ENCODE results near the gene HNMT.

The HNMT gene

DNA sequence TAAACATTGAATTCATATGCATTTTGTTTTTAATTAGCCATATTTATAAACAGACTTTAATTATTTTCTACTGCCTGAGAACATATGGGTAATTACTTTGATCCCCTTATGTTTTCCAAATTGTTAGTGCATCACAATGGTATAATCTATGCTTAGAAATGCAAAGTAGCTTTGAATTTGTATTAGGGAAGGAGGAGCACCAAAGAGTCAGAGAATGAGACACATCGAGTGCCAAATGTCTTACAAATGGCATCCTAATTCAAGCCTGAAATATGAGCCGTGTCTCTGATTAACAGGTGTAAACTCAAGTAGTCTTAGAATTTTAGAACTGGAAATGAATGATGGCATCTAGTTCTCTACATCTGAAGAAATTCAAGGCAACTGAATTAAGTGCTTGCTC, 8.7 kb upstream of the HNMT start:
- Histone ChIP-seq H3K9me3 (ENCODE audit: control insufficient read depth, insufficient read depth, low read depth, low read length) (no peaks in the 10 kb centered on the region), H3K36me3 (ENCODE audit: control insufficient read depth in 2 of 2, insufficient read depth in 1 of 2, low read length in 2 of 2) (no peaks in the 10 kb centered on the region), H3K4me1 (ENCODE audit: control insufficient read depth, insufficient read depth, low read length) (no peaks in the 10 kb centered on the region), H3K27ac (ENCODE audit: extremely low read depth, low read depth, low read length) (no peak overlapping the region), H3K4me3 (ENCODE audit: low read depth, low read length) (no peak overlapping the region)
- POLR2A ChIA-PET, result no interaction called here
- TF ChIP-seq, protein P1, sequence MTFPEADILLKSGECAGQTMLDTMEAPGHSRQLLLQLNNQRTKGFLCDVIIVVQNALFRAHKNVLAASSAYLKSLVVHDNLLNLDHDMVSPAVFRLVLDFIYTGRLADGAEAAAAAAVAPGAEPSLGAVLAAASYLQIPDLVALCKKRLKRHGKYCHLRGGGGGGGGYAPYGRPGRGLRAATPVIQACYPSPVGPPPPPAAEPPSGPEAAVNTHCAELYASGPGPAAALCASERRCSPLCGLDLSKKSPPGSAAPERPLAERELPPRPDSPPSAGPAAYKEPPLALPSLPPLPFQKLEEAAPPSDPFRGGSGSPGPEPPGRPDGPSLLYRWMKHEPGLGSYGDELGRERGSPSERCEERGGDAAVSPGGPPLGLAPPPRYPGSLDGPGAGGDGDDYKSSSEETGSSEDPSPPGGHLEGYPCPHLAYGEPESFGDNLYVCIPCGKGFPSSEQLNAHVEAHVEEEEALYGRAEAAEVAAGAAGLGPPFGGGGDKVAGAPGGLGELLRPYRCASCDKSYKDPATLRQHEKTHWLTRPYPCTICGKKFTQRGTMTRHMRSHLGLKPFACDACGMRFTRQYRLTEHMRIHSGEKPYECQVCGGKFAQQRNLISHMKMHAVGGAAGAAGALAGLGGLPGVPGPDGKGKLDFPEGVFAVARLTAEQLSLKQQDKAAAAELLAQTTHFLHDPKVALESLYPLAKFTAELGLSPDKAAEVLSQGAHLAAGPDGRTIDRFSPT (tag by site-specific recombination; IDR thresholded peaks at IDR 0.05), result no peak
- TF ChIP-seq GLI2 (tag by site-specific recombination; IDR thresholded peaks at IDR 0.05; ENCODE audit: borderline replicate concordance, low read depth), result no peak
- CTCF ChIA-PET, result interaction anchor here (0.6 kb wide), 1 partner anchor 45 kb away, joined by 5 read pairs; no protein-coding TSS in a partner anchor

DNA sequence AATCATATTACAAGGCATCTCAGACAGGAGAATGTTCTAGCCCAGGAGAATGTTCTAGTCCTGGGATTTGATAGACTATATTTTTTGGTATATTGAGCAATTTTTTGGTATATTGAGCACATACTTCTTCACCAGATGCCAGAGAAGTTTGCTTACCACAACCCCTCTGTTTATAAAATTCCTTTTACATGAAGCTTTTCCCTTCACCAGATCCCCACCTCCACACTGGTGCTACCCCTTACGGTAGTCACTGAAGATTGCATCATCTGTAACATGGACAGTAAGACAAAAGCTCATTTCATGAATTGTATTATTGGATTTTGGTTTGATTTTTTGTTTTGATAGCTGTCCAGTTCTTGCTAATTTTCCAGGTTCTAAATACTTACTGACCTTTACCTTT, 7.2 kb upstream of the HNMT start:
- TF ChIP-seq RBAK (tag by site-specific recombination; IDR thresholded peaks at IDR 0.05) (no peak), ZNF184 (tag by site-specific recombination; IDR thresholded peaks at IDR 0.05) (no peak), ZNF169 (tag by site-specific recombination; IDR thresholded peaks at IDR 0.05) (no peak), ZNF529 (tag by site-specific recombination; IDR thresholded peaks at IDR 0.05; ENCODE audit: insufficient replicate concordance) (no peak)
- POLR2A ChIA-PET, result no interaction called here
- CTCF ChIA-PET, result interaction anchor here (1.0 to 2.8 kb wide), 2 partner anchors 9 to 29 kb away, joined by 3 to 20 read pairs; no protein-coding TSS in a partner anchor

DNA sequence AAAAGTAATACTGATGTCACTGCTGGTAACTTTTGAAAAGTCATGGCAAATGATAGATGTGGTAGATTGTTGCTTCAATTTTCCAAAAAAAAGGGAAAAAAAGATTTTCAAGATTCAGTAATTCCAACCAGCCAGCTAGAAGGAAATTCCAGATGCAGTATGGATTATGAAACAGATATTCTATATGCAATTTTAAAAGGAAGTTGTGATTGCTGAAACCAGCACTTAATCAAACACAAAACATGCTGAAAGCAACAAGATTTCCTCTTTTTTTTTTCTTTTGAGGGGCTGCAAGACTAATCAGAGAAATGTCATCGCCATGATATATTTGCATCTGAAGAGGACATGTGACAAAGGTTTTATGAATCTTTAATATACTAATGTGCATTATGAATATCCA, 5.1 kb upstream of the HNMT start:
- no peaks in the 10 kb centered on the region for H3K36me3 ChIP-seq (ENCODE audit: control insufficient read depth in 2 of 2, insufficient read depth in 1 of 2, low read length in 2 of 2)
- H3K9me3 ChIP-seq (ENCODE audit: control insufficient read depth, insufficient read depth, low read depth, low read length), result no peaks in the 10 kb centered on the region
- ChIA-PET POLR2A (no interaction called here), CTCF (interaction anchor here (0.7 kb wide), 1 partner anchor 74 kb away, joined by 3 read pairs; no protein-coding TSS in a partner anchor)
- H3K27ac ChIP-seq (ENCODE audit: extremely low read depth, low read depth, low read length), result no peak overlapping the region
- no peaks in the 10 kb centered on the region for H3K4me1 ChIP-seq (ENCODE audit: control insufficient read depth, insufficient read depth, low read length)
- H3K4me3 ChIP-seq (ENCODE audit: low read depth, low read length), result no peak overlapping the region
- TF ChIP-seq, protein P2, sequence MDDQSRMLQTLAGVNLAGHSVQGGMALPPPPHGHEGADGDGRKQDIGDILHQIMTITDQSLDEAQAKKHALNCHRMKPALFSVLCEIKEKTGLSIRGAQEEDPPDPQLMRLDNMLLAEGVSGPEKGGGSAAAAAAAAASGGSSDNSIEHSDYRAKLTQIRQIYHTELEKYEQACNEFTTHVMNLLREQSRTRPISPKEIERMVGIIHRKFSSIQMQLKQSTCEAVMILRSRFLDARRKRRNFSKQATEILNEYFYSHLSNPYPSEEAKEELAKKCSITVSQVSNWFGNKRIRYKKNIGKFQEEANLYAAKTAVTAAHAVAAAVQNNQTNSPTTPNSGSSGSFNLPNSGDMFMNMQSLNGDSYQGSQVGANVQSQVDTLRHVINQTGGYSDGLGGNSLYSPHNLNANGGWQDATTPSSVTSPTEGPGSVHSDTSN (CRISPR knock-in tag; IDR thresholded peaks at IDR 0.05), result no peak
- TF ChIP-seq ZNF404 (tag by site-specific recombination; IDR thresholded peaks at IDR 0.05), result no peak
- TF ChIP-seq, protein P3, sequence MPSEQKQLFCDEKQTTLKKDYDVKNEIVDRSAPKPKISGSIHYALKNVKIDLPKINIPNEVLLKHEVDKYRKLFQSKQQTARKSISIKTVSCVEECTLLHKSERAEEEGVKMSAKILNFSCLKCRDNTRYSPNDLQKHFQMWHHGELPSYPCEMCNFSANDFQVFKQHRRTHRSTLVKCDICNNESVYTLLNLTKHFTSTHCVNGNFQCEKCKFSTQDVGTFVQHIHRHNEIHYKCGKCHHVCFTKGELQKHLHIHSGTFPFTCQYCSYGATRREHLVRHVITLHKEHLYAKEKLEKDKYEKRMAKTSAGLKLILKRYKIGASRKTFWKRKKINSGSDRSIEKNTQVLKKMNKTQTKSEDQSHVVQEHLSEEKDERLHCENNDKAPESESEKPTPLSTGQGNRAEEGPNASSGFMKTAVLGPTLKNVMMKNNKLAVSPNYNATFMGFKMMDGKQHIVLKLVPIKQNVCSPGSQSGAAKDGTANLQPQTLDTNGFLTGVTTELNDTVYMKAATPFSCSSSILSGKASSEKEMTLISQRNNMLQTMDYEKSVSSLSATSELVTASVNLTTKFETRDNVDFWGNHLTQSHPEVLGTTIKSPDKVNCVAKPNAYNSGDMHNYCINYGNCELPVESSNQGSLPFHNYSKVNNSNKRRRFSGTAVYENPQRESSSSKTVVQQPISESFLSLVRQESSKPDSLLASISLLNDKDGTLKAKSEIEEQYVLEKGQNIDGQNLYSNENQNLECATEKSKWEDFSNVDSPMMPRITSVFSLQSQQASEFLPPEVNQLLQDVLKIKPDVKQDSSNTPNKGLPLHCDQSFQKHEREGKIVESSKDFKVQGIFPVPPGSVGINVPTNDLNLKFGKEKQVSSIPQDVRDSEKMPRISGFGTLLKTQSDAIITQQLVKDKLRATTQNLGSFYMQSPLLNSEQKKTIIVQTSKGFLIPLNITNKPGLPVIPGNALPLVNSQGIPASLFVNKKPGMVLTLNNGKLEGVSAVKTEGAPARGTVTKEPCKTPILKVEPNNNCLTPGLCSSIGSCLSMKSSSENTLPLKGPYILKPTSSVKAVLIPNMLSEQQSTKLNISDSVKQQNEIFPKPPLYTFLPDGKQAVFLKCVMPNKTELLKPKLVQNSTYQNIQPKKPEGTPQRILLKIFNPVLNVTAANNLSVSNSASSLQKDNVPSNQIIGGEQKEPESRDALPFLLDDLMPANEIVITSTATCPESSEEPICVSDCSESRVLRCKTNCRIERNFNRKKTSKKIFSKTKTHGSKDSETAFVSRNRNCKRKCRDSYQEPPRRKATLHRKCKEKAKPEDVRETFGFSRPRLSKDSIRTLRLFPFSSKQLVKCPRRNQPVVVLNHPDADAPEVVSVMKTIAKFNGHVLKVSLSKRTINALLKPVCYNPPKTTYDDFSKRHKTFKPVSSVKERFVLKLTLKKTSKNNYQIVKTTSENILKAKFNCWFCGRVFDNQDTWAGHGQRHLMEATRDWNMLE (tag by site-specific recombination; conservative IDR thresholded peaks at IDR 0.05; ENCODE audit: low read depth), result no peak
- TF ChIP-seq ZNF350 (tag by site-specific recombination; IDR thresholded peaks at IDR 0.05), result no peak
- TF ChIP-seq, protein P4, sequence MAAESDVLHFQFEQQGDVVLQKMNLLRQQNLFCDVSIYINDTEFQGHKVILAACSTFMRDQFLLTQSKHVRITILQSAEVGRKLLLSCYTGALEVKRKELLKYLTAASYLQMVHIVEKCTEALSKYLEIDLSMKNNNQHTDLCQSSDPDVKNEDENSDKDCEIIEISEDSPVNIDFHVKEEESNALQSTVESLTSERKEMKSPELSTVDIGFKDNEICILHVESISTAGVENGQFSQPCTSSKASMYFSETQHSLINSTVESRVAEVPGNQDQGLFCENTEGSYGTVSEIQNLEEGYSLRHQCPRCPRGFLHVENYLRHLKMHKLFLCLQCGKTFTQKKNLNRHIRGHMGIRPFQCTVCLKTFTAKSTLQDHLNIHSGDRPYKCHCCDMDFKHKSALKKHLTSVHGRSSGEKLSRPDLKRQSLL (tag by site-specific recombination; IDR thresholded peaks at IDR 0.05), result no peak
- no peak for TF ChIP-seq ZNF433 (tag by site-specific recombination; IDR thresholded peaks at IDR 0.05; ENCODE audit: low read depth)
- TF ChIP-seq ZNF24 (tag by site-specific recombination; IDR thresholded peaks at IDR 0.05), result no peak
- TF ChIP-seq ZNF292 (tag by site-specific recombination; IDR thresholded peaks at IDR 0.05; ENCODE audit: borderline replicate concordance, low read depth), result no peak
- TF ChIP-seq, protein P5, sequence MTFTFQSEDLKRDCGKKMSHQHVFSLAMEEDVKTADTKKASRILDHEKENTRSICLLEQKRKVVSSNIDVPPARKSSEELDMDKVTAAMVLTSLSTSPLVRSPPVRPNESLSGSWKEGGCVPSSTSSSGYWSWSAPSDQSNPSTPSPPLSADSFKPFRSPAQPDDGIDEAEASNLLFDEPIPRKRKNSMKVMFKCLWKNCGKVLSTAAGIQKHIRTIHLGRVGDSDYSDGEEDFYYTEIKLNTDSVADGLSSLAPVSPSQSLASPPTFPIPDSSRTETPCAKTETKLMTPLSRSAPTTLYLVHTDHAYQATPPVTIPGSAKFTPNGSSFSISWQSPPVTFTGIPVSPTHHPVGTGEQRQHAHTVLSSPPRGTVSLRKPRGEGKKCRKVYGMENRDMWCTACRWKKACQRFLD (tag by site-specific recombination; IDR thresholded peaks at IDR 0.05), result no peak
- TF ChIP-seq ZBTB48 (tag by site-specific recombination; IDR thresholded peaks at IDR 0.05), result no peak
- no peak for TF ChIP-seq YY2 (tag by site-specific recombination; IDR thresholded peaks at IDR 0.05)
- no peak for TF ChIP-seq ZSCAN30 (tag by site-specific recombination; IDR thresholded peaks at IDR 0.05)
- TF ChIP-seq ZFP37 (tag by site-specific recombination; IDR thresholded peaks at IDR 0.05), result no peak

More for the DNA sequence above, 7.2 kb upstream of the HNMT start:
- H3K4me3 ChIP-seq (ENCODE audit: low read depth, low read length), result no peak overlapping the region
- no peaks in the 10 kb centered on the region for H3K36me3 ChIP-seq (ENCODE audit: control insufficient read depth in 2 of 2, insufficient read depth in 1 of 2, low read length in 2 of 2)
- H3K27ac ChIP-seq (ENCODE audit: extremely low read depth, low read depth, low read length), result no peak overlapping the region
- no peaks in the 10 kb centered on the region for H3K4me1 ChIP-seq (ENCODE audit: control insufficient read depth, insufficient read depth, low read length)
- no peaks in the 10 kb centered on the region for H3K9me3 ChIP-seq (ENCODE audit: control insufficient read depth, insufficient read depth, low read depth, low read length)
